Globus pallidus (tissue), 1 donor: Measurements from ENCODE around the gene NCAPG.
A peak's percentile ranks its signal among the peaks of the same experiment; 100 is the strongest.

Experiments
- DNase-seq: peaks from one replicate; pipeline ENCODE4 v3.0.0-alpha.2; 2015; ENCODE audit warnings: low spot score

The NCAPG gene

GRCh38 chr4:17810260-17811077 is at the start of gene NCAPG, which contains the start of gene DCAF16:
Gene NCAPG, plus strand, starts transcription at chr4:17810979. Its CDS starts 99 bp downstream, at chr4:17811078.
Gene DCAF16, minus strand, starts transcription at chr4:17810757. Its CDS starts 6,616 bp downstream, at chr4:17804141.
- DNase-seq: peak; percentile 99

GRCh38 chr4:17761062-17761461 is 49.7 kb upstream of the NCAPG start:
- DNase-seq: no peak

- no peak for DNase-seq
Measured at GRCh38 chr4:17762726-17763125, 48.1 kb upstream of the NCAPG start.

GRCh38 chr4:17763416-17763815 is 47.4 kb upstream of the NCAPG start:
- no peak for DNase-seq

GRCh38 chr4:17763931-17764330 is 46.8 kb upstream of the NCAPG start:
- no peak for DNase-seq

GRCh38 chr4:17765514-17766286 is 45.1 kb upstream of the NCAPG start:
- no peak for DNase-seq

GRCh38 chr4:17766826-17767458 is 43.8 kb upstream of the NCAPG start:
- DNase-seq: no peak

GRCh38 chr4:17769406-17770174 is 41.2 kb upstream of the NCAPG start:
- no peak for DNase-seq

GRCh38 chr4:17770845-17771244 is 39.9 kb upstream of the NCAPG start:
- DNase-seq: no peak

- no peak for DNase-seq
Measured at GRCh38 chr4:17771284-17771908, 39.4 kb upstream of the NCAPG start.

GRCh38 chr4:17773135-17773698 is 37.6 kb upstream of the NCAPG start:
- no peak for DNase-seq

- no peak for DNase-seq
Measured at GRCh38 chr4:17778431-17778830, 32.3 kb upstream of the NCAPG start.

GRCh38 chr4:17780501-17781299 is 30.1 kb upstream of the NCAPG start:
- DNase-seq: peak; percentile 21

GRCh38 chr4:17781300-17782287 is 29.2 kb upstream of the NCAPG start, which contains the start of gene FAM184B:
Gene FAM184B, minus strand, starts transcription at chr4:17781621. Its CDS starts 322 bp downstream, at chr4:17781299.
- no peak for DNase-seq

- DNase-seq: no peak
Measured at GRCh38 chr4:17785858-17786257, 24.9 kb upstream of the NCAPG start.

- no peak for DNase-seq
Measured at GRCh38 chr4:17786567-17786966, 24.2 kb upstream of the NCAPG start.

- DNase-seq: no peak
Measured at GRCh38 chr4:17787315-17787714, 23.5 kb upstream of the NCAPG start.

GRCh38 chr4:17788956-17789355 is 21.8 kb upstream of the NCAPG start:
- no peak for DNase-seq

GRCh38 chr4:17794730-17795129 is 16.0 kb upstream of the NCAPG start:
- DNase-seq: no peak
